GM12872 (cell line): ENCODE results near the gene ZC2HC1C.

ENCODE experiments used
- CTCF ChIP-seq: IDR thresholded peaks from 3 replicates; pipeline ENCODE4 v1.5.1; 2011; ENCODE audit warnings: low read depth, mild to moderate bottlenecking, low read length, moderate library complexity; ENCODE audit not compliant: insufficient read depth

The ZC2HC1C gene

GRCh38 chr14:75113932-75114539 is 44.6 kb downstream of the ZC2HC1C start:
- TF ChIP-seq CTCF: no peak

DNA sequence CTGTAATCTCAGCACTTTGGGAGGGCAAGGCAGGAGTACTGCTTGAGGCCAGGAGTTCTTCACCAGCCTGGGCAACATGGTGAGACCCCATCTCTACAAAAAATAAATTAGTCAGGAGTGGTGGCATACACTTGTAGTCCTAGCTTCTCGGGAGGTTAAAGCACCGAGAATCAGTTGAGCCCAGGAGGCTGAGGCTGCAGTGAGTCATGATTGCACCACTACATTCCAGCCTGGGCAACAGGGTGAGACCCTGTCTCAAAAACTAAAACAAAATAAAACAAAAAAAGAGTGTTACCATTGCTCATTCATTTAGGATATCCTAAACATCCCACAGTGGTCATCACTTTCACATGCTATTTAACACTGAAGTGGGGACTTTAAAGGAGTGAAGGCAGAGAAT is 49.6 kb downstream of the ZC2HC1C start:
- TF ChIP-seq CTCF: no peak

DNA sequence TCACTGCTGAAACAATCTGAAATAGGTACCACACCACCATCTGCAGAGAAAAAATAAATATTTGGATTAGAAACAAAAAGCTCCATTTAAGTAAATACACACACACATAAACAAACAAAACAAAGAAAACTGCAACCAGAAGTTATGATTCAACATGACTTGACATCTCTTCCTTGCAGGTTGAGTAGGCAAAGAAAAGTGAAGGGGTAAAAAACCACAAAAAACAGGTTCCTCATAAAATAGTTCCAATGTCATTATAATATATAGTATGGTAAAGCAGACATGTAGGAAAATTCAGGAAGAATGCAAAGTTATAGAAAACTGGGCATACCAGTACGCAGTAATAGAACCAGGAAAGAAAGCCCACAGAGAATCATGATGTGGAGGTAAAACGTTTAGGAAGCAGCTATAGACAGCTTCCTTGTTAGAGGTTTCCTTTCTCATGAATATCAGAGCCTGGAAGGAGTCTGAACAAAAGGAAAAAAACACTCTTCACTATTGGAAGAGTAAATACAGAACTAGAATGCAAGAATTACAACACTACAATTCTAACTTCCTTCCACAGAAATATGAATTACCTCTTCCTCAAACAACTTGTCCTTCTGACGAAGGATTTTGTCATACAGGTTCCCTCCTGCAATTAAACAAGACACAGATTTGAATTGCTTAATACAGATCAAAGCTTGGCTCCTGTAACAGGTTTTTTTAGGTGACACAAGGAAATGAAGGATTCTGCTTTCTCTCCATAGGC is 51.3 kb downstream of the ZC2HC1C start:
- no peak for TF ChIP-seq CTCF

DNA sequence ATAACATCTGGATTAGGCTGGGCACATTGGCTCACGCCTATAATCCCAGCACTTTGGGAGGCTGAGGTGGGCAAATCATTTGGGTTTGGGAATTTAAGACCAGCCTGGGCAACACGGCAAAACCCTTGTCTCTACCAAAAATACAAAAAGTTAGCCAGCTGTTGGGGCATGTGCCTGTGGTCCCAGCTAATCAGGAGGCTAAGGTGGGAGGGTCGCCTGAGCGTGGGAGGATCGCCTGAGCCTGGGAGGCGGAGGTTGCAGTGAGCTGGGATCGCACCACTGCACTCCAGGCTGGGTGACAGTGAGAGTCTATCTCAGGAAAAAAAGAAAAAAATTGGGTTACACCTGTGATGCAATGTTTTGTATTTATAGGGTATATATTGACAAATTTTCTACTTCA is 52.1 kb downstream of the ZC2HC1C start:
- TF ChIP-seq CTCF: no peak

DNA sequence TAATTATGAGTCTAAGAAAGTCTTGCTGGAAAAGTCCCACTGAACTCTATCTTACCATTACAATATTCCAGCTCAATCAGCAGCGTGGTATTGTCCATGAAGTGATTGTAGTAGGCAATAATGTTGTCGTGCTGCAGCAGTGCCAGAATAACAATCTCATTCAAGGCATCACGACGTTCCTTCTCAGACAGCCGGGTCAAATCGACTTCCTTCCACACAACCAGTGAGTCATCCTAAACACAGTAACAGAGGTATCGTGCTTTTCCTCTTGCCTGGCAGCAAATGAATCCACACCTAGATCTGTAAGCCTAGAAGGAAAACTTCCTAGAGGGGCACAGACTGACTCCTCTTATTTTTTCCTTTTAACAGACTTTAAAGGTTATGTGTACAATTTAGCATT is 54.5 kb downstream of the ZC2HC1C start:
- no peak for TF ChIP-seq CTCF

DNA sequence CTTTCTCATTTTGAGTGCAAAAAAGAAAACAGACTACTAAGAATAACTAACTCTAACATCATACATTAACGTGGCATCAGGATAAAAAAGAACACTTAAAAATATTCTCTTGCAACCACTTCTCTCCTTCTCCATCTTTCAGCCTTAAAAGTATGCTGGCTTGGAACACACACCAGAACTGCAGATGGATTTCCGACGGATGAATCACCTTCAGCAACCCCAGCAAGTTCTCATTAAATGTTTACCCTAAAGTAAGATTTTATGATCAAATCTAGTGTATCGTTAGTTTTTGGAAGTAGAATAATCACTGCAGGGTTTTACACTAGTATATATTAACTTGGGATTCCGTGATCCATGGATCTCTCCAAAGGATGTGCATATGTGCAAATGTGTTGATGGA is 56.2 kb downstream of the ZC2HC1C start:
- no peak for TF ChIP-seq CTCF

DNA sequence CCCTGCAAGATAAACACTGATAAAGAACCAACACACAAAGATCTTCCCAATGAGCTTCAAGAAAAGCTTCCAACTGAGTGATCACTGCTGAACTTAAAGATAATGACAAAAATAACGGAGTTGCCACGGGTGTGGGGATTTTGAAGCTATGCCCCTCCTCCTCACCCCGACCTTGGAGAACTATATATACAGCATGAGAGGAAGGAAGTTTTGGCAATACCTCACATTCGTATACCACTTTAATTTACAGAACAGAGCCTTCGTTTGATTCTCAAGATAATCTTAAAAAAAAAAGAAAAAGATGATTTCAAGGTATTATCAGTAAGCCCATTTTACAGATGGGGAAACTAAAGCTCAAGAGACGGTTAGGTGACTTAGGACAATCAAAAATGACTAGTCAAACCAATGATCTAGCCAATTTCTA is 56.7 kb downstream of the ZC2HC1C start:
- no peak for TF ChIP-seq CTCF
